Measurements from ENCODE around the gene SNRPD3. TPM values are rescaled to one million over a fixed set of nuclear protein-coding genes. Genes with fewer than 3 reads are reported as not detected.
"Not testable (repeated sequence)": the region's sequence is repeated elsewhere in the genome, so short reads cannot be mapped to it uniquely, and the experiment has no call there.

Gene SNRPD3
- total RNA-seq, 1 experiment from 2014 or later, result 166 TPM

DNA sequence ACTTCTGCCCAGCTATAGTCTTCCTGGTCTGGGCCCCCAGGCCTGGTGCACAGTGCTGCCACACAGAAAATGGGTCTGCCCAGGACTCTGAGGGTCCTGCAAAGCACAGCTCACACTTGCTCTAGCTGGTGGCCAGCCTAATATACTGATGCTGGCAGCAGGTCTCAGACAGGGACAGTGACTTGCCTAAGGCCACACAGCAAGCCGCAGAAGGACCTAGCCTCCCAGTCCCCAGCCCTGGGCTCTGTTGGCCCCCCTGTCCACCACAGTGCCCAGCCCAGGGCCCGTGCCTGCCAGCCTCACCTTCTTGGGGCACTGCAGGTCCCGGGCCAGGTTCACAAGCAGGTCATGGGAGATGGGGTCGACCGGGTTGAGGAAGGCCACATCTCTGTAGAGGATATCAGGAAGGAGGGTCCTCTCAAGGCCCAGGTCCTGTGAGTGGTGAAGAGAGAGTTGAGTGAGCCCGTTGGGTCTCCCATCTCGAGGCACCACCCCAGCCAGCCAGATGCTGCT is 33.8 kb downstream of the SNRPD3 start:
- Histone ChIP-seq H3K4me3 (ENCODE audit: insufficient read depth, low read depth, low read length) (no peak overlapping the region), H3K36me3 (replicated peaks; ENCODE audit: control insufficient read depth, insufficient read depth, low read length) (peaks cover 3% of the 10 kb centered on the region), H3K27me3 (ENCODE audit: control insufficient read depth, insufficient read depth, low read length) (no peaks in the 10 kb centered on the region)
- DNase-seq, result no peak

DNA sequence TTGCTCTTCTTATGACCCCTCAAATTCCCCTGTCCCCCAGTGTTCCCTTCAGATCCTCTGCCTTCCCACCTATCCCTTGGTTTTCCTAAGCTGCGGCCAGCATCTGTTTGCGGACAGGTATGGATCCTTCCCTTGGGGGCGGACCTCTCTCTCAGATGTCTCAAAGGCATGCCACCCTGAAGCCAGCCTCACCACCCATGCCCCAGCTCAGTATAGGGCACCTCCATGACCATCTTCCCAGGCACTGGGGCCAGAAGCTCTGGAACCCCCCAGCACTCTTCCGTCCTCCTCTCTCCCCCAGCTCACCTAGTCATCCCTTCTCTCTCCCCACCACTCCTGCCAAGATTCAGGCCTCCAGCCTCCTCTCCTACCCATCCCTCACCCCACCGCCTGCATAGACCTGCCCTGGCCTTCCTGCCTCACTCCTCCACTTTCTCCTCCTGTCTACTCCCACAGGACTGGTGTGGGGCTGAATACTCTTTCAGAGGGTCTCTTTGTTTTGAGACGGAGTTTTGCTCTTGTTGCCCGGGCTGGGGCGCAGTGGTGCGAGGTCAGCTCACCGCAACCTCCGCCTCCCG is 34.9 kb downstream of the SNRPD3 start:
- peaks cover 3% of the 10 kb centered on the region for H3K36me3 ChIP-seq (replicated peaks; ENCODE audit: control insufficient read depth, insufficient read depth, low read length)
- DNase-seq, result no peak
- H3K4me3 ChIP-seq (ENCODE audit: insufficient read depth, low read depth, low read length), result no peak overlapping the region
- H3K27me3 ChIP-seq (ENCODE audit: control insufficient read depth, insufficient read depth, low read length), result no peaks in the 10 kb centered on the region

DNA sequence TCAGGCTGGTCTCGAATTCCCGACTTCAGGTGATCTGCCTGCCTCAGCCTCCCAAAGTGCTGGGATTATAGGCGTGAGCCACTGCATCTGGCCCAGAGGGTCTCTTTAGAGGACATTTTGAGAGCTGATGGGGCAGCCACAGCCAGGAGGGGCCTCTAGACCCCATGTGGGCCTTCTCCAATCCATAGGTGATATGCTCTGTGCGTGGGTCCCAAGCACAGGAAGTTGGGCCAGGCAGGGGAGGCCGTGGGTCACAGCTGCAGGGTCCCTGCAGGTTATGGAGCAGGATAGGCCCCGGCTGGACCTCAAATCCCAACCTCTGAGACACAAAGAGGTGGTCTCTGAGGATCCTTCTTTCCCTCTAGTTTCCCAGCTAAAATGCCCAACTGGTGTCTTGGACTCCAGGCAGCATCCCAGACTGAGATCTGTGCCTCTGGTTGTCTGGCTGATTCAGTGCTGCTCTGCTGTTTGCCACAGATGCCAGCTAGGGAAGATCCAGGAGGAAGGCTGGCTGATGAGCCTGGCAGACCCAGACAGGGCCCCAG is 35.6 kb downstream of the SNRPD3 start:
- H3K36me3 ChIP-seq (replicated peaks; ENCODE audit: control insufficient read depth, insufficient read depth, low read length), result peaks cover 3% of the 10 kb centered on the region
- no peak for DNase-seq
- no peaks in the 10 kb centered on the region for H3K27me3 ChIP-seq (ENCODE audit: control insufficient read depth, insufficient read depth, low read length)
- no peak overlapping the region for H3K4me3 ChIP-seq (ENCODE audit: insufficient read depth, low read depth, low read length)

DNA sequence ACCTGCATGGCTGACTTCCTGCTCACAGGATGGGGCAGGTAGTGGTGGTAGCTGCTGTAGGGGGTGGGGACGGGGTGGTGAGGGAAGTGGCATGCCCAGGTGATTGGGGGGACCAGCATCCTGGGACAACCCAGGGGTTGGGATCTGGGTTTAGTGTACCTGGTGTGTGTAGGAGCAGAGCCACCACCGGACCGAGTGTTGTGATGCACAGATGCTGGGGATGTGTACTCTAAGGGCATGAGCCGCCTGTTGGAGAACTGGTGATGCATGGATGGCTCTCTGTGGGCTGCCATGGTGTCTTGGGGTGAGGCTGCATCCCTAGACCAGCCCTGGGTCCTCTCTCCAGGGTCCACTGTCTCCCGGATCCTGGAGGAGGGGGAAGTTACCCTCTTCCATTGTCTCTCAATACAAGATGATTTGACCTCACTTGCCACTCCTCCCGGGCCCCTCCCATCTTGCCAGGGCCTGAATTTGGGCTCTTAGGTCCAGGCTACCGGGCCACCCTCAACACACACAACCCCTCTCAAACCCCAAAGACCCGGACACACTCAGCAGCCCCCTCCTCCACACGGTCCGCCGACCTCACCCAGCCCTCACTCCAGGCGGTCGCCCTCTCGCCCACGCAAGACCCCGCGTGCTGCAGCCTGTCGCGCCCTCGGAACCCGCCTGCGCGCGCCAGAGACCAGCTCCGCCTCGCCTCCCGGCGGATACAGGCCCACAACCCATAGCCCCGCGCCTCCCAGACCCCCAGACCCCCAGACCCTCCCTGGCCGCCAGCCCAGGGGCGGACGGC is 36.5 kb downstream of the SNRPD3 start:
- peak; percentile 86 for DNase-seq
- H3K4me3 ChIP-seq (ENCODE audit: insufficient read depth, low read depth, low read length), result peak overlapping the region; percentile 72
- peaks cover 3% of the 10 kb centered on the region for H3K36me3 ChIP-seq (replicated peaks; ENCODE audit: control insufficient read depth, insufficient read depth, low read length)
- no peaks in the 10 kb centered on the region for H3K27me3 ChIP-seq (ENCODE audit: control insufficient read depth, insufficient read depth, low read length)

DNA sequence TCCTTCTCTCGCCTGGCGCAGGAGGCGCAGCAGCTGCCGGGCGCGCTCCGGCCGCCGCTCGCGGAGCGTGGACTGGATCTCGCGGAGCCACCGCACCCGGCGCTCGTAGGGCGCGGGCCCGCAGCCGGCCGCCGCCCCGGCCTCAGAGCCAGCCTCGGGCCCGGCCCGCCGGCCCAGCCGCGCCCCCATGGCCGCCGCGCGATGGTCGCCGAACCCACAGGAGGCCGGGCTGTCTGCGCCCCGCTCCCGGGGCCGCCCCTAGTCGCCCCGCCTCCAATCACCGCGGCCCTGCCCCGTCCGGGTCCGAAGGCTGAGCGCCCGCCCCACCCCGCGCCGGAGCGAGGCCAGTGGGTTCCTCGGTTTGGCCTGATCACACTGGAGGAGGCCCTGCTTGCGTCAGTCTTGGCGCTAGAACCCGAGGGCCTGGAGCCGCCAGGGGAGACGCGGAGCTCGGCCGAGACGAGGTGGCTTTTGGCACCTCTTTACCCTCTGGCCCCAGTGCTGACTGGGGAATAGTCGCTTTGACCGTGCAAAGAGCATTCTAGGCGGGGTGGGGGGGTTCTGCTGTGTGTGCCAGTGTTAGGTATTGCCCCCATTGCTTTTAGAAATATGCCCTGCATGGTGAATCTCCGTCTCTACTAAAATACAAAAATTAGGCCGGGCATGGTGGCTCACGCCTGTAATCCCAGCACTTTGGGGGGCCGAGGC is 37.2 kb downstream of the SNRPD3 start, which contains the start of gene LRRC75B:
Gene LRRC75B, minus strand, starts transcription at position 223 of the 708 bp plus-strand sequence. Its CDS starts 34 bp downstream, at position 189.
- Histone ChIP-seq H3K4me3 (ENCODE audit: insufficient read depth, low read depth, low read length) (peak within 1 kb of the TSS; percentile 72), H3K36me3 (replicated peaks; ENCODE audit: control insufficient read depth, insufficient read depth, low read length) (peaks cover 3% of the 10 kb centered on the region), H3K27me3 (ENCODE audit: control insufficient read depth, insufficient read depth, low read length) (no peaks in the 10 kb centered on the region)
- peak; percentile 99 for DNase-seq

DNA sequence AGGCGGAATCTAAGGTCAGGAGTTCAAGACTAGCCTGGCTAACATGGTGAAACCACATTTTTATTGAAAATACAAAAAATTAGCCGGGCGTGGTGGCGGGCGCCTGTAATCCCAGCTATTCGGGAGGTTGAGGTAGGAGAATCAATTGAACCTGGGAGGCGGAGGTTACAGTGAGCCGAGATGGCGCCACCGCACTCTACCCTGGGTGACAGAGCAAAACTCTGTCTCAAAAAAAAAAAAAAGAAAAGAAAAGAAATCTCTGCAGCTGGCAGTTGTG is 37.7 kb downstream of the SNRPD3 start:
- not testable (repeated sequence) for DNase-seq; H3K36me3 ChIP-seq (replicated peaks; ENCODE audit: control insufficient read depth, insufficient read depth, low read length); H3K27me3 ChIP-seq (ENCODE audit: control insufficient read depth, insufficient read depth, low read length); H3K4me3 ChIP-seq (ENCODE audit: insufficient read depth, low read depth, low read length)

DNA sequence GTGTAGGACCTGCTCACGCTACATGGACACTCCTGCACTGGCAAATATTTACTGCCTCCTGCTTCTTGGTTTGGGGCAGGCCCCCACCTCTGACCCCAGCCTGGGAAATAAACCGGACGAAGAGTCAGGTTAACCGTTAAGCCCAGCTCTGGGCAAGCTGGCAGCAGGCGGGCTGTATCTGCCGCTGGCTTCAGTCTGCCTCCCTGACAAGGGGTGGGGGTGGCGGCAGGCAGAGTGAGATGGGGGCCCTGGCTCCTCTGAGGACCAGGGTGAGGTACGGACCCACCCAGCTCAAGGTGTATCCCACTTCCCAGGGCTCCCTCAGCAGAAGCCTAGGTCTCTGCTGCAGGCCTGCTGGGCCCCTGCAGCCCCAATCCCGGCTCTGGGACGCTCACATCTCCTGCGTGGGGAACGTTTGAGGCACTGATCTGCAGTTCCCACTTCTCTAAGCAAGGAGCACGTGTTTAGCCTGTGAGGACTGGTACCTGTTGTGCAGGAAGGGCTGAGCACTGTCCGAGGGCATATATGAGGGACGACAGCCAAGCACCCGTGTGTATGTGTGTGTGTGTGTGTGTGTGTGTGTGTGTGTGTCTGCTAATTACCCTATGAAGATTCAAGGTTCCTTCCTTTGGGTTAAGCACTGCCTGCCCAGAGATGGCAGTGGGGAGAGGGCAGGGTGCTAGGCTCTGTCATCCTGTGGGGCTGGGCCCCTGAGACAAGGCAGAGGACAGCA is 38.2 kb downstream of the SNRPD3 start:
- Histone ChIP-seq H3K4me3 (ENCODE audit: insufficient read depth, low read depth, low read length) (no peak overlapping the region), H3K27me3 (ENCODE audit: control insufficient read depth, insufficient read depth, low read length) (no peaks in the 10 kb centered on the region), H3K36me3 (replicated peaks; ENCODE audit: control insufficient read depth, insufficient read depth, low read length) (no peaks in the 10 kb centered on the region)
- DNase-seq, result peak; percentile 52

DNA sequence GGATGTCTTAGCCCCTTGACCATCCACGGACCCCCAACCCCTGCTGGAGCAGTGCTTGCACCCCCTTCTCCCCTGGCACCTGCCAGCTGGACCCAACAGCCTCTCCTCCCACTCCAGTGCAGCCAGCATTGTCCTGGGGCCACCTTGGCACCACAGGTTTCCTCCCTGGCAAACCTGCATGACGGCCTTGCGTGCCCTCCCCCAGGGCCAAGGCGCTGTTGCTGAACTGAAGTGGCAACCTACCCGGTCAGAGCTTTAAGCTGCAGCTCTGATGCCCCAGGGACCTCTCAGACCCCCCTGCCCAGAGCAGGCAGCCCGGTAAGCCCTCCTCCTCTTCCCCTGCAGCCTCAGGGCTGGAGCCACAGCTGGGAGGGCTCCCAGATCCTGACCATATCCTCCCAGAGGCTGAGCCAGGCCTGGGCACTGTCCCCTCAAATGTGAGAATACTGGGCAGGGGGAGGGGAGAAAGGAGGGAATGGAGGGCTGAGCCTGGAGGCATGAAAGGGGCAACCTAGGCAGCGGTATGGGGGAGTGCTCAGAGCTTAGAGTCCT is 38.8 kb downstream of the SNRPD3 start:
- Histone ChIP-seq H3K4me3 (ENCODE audit: insufficient read depth, low read depth, low read length) (no peak overlapping the region), H3K27me3 (ENCODE audit: control insufficient read depth, insufficient read depth, low read length) (no peaks in the 10 kb centered on the region), H3K36me3 (replicated peaks; ENCODE audit: control insufficient read depth, insufficient read depth, low read length) (no peaks in the 10 kb centered on the region)
- DNase-seq, result peak; percentile 37

DNA sequence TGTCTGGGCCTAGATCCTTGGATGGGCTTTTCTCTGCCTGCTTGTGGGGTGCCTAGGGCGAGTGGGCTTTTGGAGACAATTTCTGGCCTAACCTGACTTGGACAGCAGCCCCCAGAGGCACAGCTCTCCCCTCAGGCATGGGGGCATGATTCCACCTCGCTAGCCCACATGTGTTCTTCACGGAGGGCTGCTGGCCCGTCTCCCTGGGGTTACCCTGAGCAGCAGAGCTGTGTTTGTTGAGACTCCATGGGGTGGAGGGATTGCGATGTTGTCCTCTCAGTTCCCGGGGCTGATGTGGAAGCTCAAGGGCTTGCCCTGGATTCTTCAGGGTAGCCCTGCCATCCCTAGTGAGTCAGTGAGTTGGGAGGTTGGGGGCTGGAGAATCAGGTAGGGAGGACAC is 39.4 kb downstream of the SNRPD3 start:
- Histone ChIP-seq H3K27me3 (ENCODE audit: control insufficient read depth, insufficient read depth, low read length) (no peaks in the 10 kb centered on the region), H3K36me3 (replicated peaks; ENCODE audit: control insufficient read depth, insufficient read depth, low read length) (no peaks in the 10 kb centered on the region), H3K4me3 (ENCODE audit: insufficient read depth, low read depth, low read length) (no peak overlapping the region)
- no peak for DNase-seq

DNA sequence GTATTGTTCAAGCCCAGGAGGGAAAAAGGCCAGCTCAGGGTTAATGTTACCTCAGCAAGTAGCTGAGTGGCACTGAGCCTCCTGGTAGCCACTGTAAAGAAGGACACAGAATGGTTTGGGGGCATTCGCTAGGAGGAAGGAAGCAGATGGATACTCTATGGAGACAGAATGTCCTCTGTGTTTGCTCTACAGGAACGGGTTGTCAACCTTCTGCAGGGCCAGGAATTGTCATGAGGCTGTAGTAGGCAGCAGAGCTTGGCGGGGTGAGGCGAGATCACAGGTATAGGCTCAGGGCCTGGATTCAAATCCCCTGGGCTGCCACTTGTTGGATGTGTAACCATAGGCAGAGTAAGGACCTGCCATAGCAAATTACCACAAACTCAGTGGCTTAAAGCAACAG is 40.1 kb downstream of the SNRPD3 start:
- H3K27me3 ChIP-seq (ENCODE audit: control insufficient read depth, insufficient read depth, low read length), result no peaks in the 10 kb centered on the region
- no peaks in the 10 kb centered on the region for H3K36me3 ChIP-seq (replicated peaks; ENCODE audit: control insufficient read depth, insufficient read depth, low read length)
- no peak for DNase-seq
- no peak overlapping the region for H3K4me3 ChIP-seq (ENCODE audit: insufficient read depth, low read depth, low read length)

DNA sequence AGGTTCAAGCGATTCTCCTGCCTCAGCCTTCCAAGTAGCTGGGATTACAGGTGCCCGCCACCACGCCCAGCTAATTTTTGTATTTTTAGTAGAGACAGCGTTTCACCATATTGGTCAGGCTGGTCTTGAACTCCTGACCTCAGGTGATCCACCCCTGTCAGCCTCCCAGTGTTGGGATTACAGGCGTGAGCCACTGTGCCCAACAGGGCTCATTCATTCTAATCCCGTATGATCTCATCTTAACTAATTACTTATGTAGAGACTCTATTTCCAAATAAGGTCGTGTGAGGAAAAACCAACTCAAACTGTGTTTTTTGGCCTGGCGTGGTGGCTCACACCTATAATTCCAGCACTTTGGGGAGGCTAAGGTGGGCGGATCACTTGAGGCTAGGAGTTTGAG is 41.3 kb downstream of the SNRPD3 start:
- DNase-seq; H3K4me3 ChIP-seq (ENCODE audit: insufficient read depth, low read depth, low read length); H3K36me3 ChIP-seq (replicated peaks; ENCODE audit: control insufficient read depth, insufficient read depth, low read length); H3K27me3 ChIP-seq (ENCODE audit: control insufficient read depth, insufficient read depth, low read length): not testable (repeated sequence)

DNA sequence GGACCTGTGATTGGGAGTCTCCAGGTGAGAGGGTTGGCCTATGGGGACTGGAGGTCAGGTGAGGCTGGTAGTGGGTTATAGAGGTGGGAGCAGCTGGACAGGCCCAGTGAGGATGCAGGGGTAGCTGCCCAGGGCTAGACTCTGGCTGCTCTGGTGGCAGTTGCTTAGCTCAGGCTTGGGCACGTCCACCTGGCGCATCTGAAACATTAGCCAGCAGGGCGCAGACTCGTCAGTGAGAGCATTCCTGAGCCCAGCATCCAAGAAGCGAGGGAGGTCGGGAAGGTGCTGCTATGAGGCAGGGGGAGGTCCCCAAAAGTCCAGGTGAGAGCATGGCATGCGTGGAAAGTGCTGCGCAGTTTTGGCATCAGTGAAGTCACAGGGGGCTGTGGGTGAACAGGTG is 43.7 kb downstream of the SNRPD3 start:
- H3K4me3 ChIP-seq (ENCODE audit: insufficient read depth, low read depth, low read length), result no peak overlapping the region
- DNase-seq, result peak; percentile 42
- no peaks in the 10 kb centered on the region for H3K27me3 ChIP-seq (ENCODE audit: control insufficient read depth, insufficient read depth, low read length)
- no peaks in the 10 kb centered on the region for H3K36me3 ChIP-seq (replicated peaks; ENCODE audit: control insufficient read depth, insufficient read depth, low read length)

DNA sequence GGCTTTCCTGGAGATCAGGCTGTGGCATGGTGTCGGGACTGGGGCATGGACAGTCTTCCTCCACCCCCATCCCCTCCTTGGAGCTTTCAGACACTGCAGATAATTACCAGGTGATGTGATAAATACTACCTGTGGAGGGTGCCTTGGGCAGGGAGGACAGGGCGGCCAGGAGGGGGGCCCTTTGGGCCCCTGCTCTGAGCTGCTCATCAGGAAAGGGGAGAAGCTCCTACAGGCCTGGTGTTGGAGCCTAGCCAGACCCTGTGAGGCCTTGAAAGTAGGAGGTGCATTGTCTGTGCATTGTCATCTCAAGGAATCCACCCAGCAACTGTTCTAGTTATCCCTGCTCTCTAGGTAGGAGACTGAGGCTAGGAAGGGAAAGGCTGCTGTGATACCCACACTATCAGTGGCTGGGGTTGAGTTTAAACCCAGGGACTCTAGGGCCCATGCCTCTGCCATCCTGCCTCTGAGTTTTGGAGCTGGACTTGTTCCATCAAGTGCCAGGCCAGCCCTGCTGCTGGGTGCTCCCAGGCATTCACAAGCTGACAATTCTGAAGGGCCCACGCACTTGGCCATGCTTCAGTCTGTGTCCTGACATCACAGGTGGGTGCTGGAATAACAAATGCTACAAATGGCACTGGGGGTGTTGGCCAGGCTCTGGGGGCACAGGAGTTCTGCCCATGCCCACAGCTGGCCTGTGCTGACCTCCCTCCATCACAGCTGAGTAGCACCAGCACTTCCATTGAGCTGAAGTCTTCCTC is 44.3 kb downstream of the SNRPD3 start:
- H3K4me3 ChIP-seq (ENCODE audit: insufficient read depth, low read depth, low read length); H3K27me3 ChIP-seq (ENCODE audit: control insufficient read depth, insufficient read depth, low read length); DNase-seq; H3K36me3 ChIP-seq (replicated peaks; ENCODE audit: control insufficient read depth, insufficient read depth, low read length): not testable (repeated sequence)
